GM19324 (cell line): ENCODE results near the gene PDE9A.
"Not testable (repeated sequence)": the region's sequence is repeated elsewhere in the genome, so short reads cannot be mapped to it uniquely, and the experiment has no call there.

Experiments
- ATAC-seq: cut with Tn5 transposase; IDR thresholded peaks from one replicate; pipeline ENCODE4 v1.9.1; 2021; ENCODE audit warnings: mild to moderate bottlenecking, moderate library complexity; ENCODE audit not compliant: unreplicated experiment, low FRiP score

PDE9A gene

GRCh38 chr21:42704861-42705260 lies 51.4 kb downstream of the PDE9A start:
- ATAC-seq = no peak

GRCh38 chr21:42705346-42705745 lies 51.9 kb downstream of the PDE9A start:
- ATAC-seq = no peak

GRCh38 chr21:42705746-42706374 lies 52.4 kb downstream of the PDE9A start:
- no peak for ATAC-seq

GRCh38 chr21:42706765-42707164 lies 53.3 kb downstream of the PDE9A start:
- ATAC-seq = no peak

GRCh38 chr21:42707207-42707830 lies 53.9 kb downstream of the PDE9A start:
- ATAC-seq = no peak

GRCh38 chr21:42708107-42708506 lies 54.7 kb downstream of the PDE9A start:
- no peak for ATAC-seq

GRCh38 chr21:42708916-42709315 lies 55.5 kb downstream of the PDE9A start:
- not testable (repeated sequence) for ATAC-seq

- ATAC-seq = no peak
Observed at GRCh38 chr21:42711667-42712066, 58.2 kb downstream of the PDE9A start.

GRCh38 chr21:42715427-42715826 lies 62.0 kb downstream of the PDE9A start:
- not testable (repeated sequence) for ATAC-seq

- no peak for ATAC-seq
Observed at GRCh38 chr21:42716074-42716473, 62.7 kb downstream of the PDE9A start.

GRCh38 chr21:42720484-42720883 lies 67.1 kb downstream of the PDE9A start:
- ATAC-seq = not testable (repeated sequence)

- ATAC-seq = no peak
Observed at GRCh38 chr21:42721341-42721824, 68.0 kb downstream of the PDE9A start.

- ATAC-seq = no peak
Observed at GRCh38 chr21:42722153-42722552, 68.7 kb downstream of the PDE9A start.

GRCh38 chr21:42722808-42723473 lies 69.5 kb downstream of the PDE9A start:
- ATAC-seq = no peak

- ATAC-seq = no peak
Observed at GRCh38 chr21:42724226-42724920, 71.0 kb downstream of the PDE9A start.

- no peak for ATAC-seq
Observed at GRCh38 chr21:42725416-42725930, 72.1 kb downstream of the PDE9A start.

- no peak for ATAC-seq
Observed at GRCh38 chr21:42731264-42732032, 78.0 kb downstream of the PDE9A start.

- ATAC-seq = no peak
Observed at GRCh38 chr21:42732033-42732410, 78.6 kb downstream of the PDE9A start.

- ATAC-seq = no peak
Observed at GRCh38 chr21:42733037-42733627, 79.7 kb downstream of the PDE9A start.

- ATAC-seq = no peak
Observed at GRCh38 chr21:42733874-42734273, 80.5 kb downstream of the PDE9A start.
